IPS-18c (cell line): Measurements from ENCODE around the gene ACSM2B.
"Not testable (repeated sequence)": the region's sequence is repeated elsewhere in the genome, so short reads cannot be mapped to it uniquely, and the experiment has no call there.

Experiments
- H3K4me3 ChIP-seq: 2 replicates; pipeline ENCODE4 v1.7.0; 2013; ENCODE audit warnings: low read depth, mild to moderate bottlenecking, low read length, moderate library complexity; ENCODE audit not compliant: insufficient read depth
- H3K9me3 ChIP-seq: one replicate; pipeline ENCODE4 v1.6.1; 2013; ENCODE audit warnings: mild to moderate bottlenecking, low read length, moderate library complexity; ENCODE audit not compliant: control insufficient read depth, insufficient read depth

Gene ACSM2B

GRCh38 chr16:20576145-20576544, at the start of gene ACSM2B:
Gene ACSM2B, minus strand, starts transcription at chr16:20576367. Its CDS starts 11,522 bp downstream, at chr16:20564845.
- not testable (repeated sequence) for H3K9me3 ChIP-seq, H3K4me3 ChIP-seq

GRCh38 chr16:20624882-20625807, 49.0 kb upstream of the ACSM2B start:
- Histone ChIP-seq H3K4me3 (no peak overlapping the region), H3K9me3 (no peaks in the 10 kb centered on the region)

- no peak overlapping the region for H3K4me3 ChIP-seq
- H3K9me3 ChIP-seq, result no peaks in the 10 kb centered on the region
Measured at GRCh38 chr16:20624205-20624604, 48.0 kb upstream of the ACSM2B start.

GRCh38 chr16:20622498-20622870, 46.3 kb upstream of the ACSM2B start:
- no peaks in the 10 kb centered on the region for H3K9me3 ChIP-seq
- H3K4me3 ChIP-seq, result no peak overlapping the region

- Histone ChIP-seq H3K9me3 (no peaks in the 10 kb centered on the region), H3K4me3 (no peak overlapping the region)
Measured at GRCh38 chr16:20621406-20621805, 45.2 kb upstream of the ACSM2B start.

- Histone ChIP-seq H3K9me3 (no peaks in the 10 kb centered on the region), H3K4me3 (no peak overlapping the region)
Measured at GRCh38 chr16:20620770-20621169, 44.6 kb upstream of the ACSM2B start.

- Histone ChIP-seq H3K9me3 (no peaks in the 10 kb centered on the region), H3K4me3 (no peak overlapping the region)
Measured at GRCh38 chr16:20620003-20620402, 43.8 kb upstream of the ACSM2B start.

GRCh38 chr16:20617271-20617670, 41.1 kb upstream of the ACSM2B start:
- H3K4me3 ChIP-seq, result no peak overlapping the region

GRCh38 chr16:20614186-20615141, 38.3 kb upstream of the ACSM2B start:
- Histone ChIP-seq H3K9me3 (no peaks in the 10 kb centered on the region), H3K4me3 (no peak overlapping the region)

More at GRCh38 chr16:20617271-20617670, 41.1 kb upstream of the ACSM2B start:
- H3K9me3 ChIP-seq, result no peaks in the 10 kb centered on the region

GRCh38 chr16:20613481-20614185, 37.5 kb upstream of the ACSM2B start:
- Histone ChIP-seq H3K4me3 (no peak overlapping the region), H3K9me3 (no peaks in the 10 kb centered on the region)

GRCh38 chr16:20612551-20613480, 36.6 kb upstream of the ACSM2B start:
- Histone ChIP-seq H3K9me3 (no peaks in the 10 kb centered on the region), H3K4me3 (no peak overlapping the region)

GRCh38 chr16:20611975-20612481, 35.9 kb upstream of the ACSM2B start:
- no peak overlapping the region for H3K4me3 ChIP-seq
- no peaks in the 10 kb centered on the region for H3K9me3 ChIP-seq

- no peak overlapping the region for H3K4me3 ChIP-seq
- no peaks in the 10 kb centered on the region for H3K9me3 ChIP-seq
Measured at GRCh38 chr16:20611350-20611902, 35.3 kb upstream of the ACSM2B start.

GRCh38 chr16:20610892-20611349, 34.8 kb upstream of the ACSM2B start:
- H3K9me3 ChIP-seq, result peaks cover 2% of the 10 kb centered on the region
- no peak overlapping the region for H3K4me3 ChIP-seq

- H3K4me3 ChIP-seq, result no peak overlapping the region
- H3K9me3 ChIP-seq, result peaks cover 2% of the 10 kb centered on the region
Measured at GRCh38 chr16:20610211-20610891, 34.2 kb upstream of the ACSM2B start.
